ENCODE results near the gene EPHB1. TPM values are rescaled to one million over a fixed set of nuclear protein-coding genes. Genes with fewer than 3 reads are reported as not detected.

EPHB1 gene
- total RNA-seq, 4 donors from 2014 or later: 0.74 to 2.2 (median 1.1) TPM

- DNase-seq (ENCODE audit: low spot score) (no peak), ATAC-seq (ENCODE audit: low FRiP score) (no peak)
- TF ChIP-seq CTCF (IDR thresholded peaks at IDR 0.05): no peak
Observed at GRCh38 chr3:135268941-135269532, 474.0 kb downstream of the EPHB1 start.

- ATAC-seq (ENCODE audit: low FRiP score) (no peak), DNase-seq (ENCODE audit: low spot score) (no peak)
- no peak for TF ChIP-seq CTCF (IDR thresholded peaks at IDR 0.05)
Observed at GRCh38 chr3:135271177-135272025, 476.3 kb downstream of the EPHB1 start.

GRCh38 chr3:135272026-135272669 lies 477.1 kb downstream of the EPHB1 start:
- DNase-seq (ENCODE audit: low spot score) (no peak), ATAC-seq (ENCODE audit: low FRiP score) (no peak)
- TF ChIP-seq CTCF (IDR thresholded peaks at IDR 0.05): no peak

- no peak for TF ChIP-seq CTCF (IDR thresholded peaks at IDR 0.05)
- DNase-seq (ENCODE audit: low spot score) (no peak), ATAC-seq (ENCODE audit: low FRiP score) (no peak)
Observed at GRCh38 chr3:135292162-135292561, 497.1 kb downstream of the EPHB1 start.

- no peak for TF ChIP-seq CTCF (IDR thresholded peaks at IDR 0.05)
- ATAC-seq (ENCODE audit: low FRiP score): no peak
Observed at GRCh38 chr3:135301670-135302069, 506.6 kb downstream of the EPHB1 start.

GRCh38 chr3:135304378-135304777 lies 509.3 kb downstream of the EPHB1 start:
- DNase-seq (ENCODE audit: low spot score) (no peak), ATAC-seq (ENCODE audit: low FRiP score) (no peak)
- no peak for TF ChIP-seq CTCF (IDR thresholded peaks at IDR 0.05)

More at GRCh38 chr3:135301670-135302069, 506.6 kb downstream of the EPHB1 start:
- DNase-seq (ENCODE audit: low spot score): no peak

Small RNAs within 50 kb of the gene (small RNA-seq; reads per million reads assigned to genes)
- gene RNA5SP141 (0.52 reads per million), gene RNU6-1174P (not detected)

Other genes starting within 250 kb of the EPHB1 start
- under 1 TPM in 2 of 4 donors, not detected in 2; 0.09 to 0.13 TPM for gene KY, start 144.2 kb upstream of the EPHB1 start, total RNA-seq

Measured in omental fat pad (tissue), 4 donors.